NCI-H146 treated with DMSO at 0.1 percent for 48 hours (cell line): ENCODE measurements around the gene NRCAM.

Experiments
- DNase-seq: peaks from one replicate; lab custom pipeline; 2025; ENCODE audit not compliant: unreplicated experiment; lab: John Stamatoyannopoulos, UW

Gene NRCAM

GRCh38 chr7:108167460-108167859, 288.8 kb downstream of the NRCAM start:
- no peak for DNase-seq

GRCh38 chr7:108166687-108167086, 289.5 kb downstream of the NRCAM start:
- no peak for DNase-seq

- no peak for DNase-seq
Observed at GRCh38 chr7:108165723-108166122, 290.5 kb downstream of the NRCAM start.

GRCh38 chr7:108164946-108165345, 291.3 kb downstream of the NRCAM start:
- no peak for DNase-seq

GRCh38 chr7:108164342-108164741, 291.9 kb downstream of the NRCAM start:
- no peak for DNase-seq

GRCh38 chr7:108158776-108159175, 297.5 kb downstream of the NRCAM start:
- no peak for DNase-seq

GRCh38 chr7:108157606-108158335, 298.5 kb downstream of the NRCAM start:
- no peak for DNase-seq

GRCh38 chr7:108156897-108157605, 299.2 kb downstream of the NRCAM start:
- no peak for DNase-seq

GRCh38 chr7:108152198-108152597, 304.0 kb downstream of the NRCAM start:
- DNase-seq: no peak

- DNase-seq: no peak
Observed at GRCh38 chr7:108149908-108150307, 306.3 kb downstream of the NRCAM start.

- no peak for DNase-seq
Observed at GRCh38 chr7:108149119-108149518, 307.1 kb downstream of the NRCAM start.

- DNase-seq: peak; percentile 80
Observed at GRCh38 chr7:108147031-108147563, 309.1 kb downstream of the NRCAM start.

- DNase-seq: peak; percentile 41
Observed at GRCh38 chr7:108146070-108146842, 310.0 kb downstream of the NRCAM start.

- DNase-seq: no peak
Observed at GRCh38 chr7:108145401-108145800, 310.8 kb downstream of the NRCAM start.

GRCh38 chr7:108144931-108145330, 311.3 kb downstream of the NRCAM start:
- DNase-seq: no peak

GRCh38 chr7:108143658-108144420, 312.4 kb downstream of the NRCAM start:
- DNase-seq: no peak

- no peak for DNase-seq
Observed at GRCh38 chr7:108142675-108143259, 313.5 kb downstream of the NRCAM start.

GRCh38 chr7:108142180-108142579, 314.1 kb downstream of the NRCAM start:
- no peak for DNase-seq

- DNase-seq: no peak
Observed at GRCh38 chr7:108140671-108141070, 315.6 kb downstream of the NRCAM start.

GRCh38 chr7:108138911-108139310, 317.3 kb downstream of the NRCAM start:
- DNase-seq: no peak
